CD4-positive, alpha-beta T cell treated with Interleukin-17A for 4 hours (primary cell): ENCODE measurements around the gene ADRA2A.

ENCODE experiments used
- DNase-seq: peaks from one replicate; pipeline ENCODE4 v3.0.0-alpha.2; 2020; ENCODE audit warnings: mixed read lengths

Gene ADRA2A

GRCh38 chr10:111083222-111084095 is 6.6 kb downstream of the ADRA2A start:
- DNase-seq, result no peak

- DNase-seq, result no peak
These were observed 7.8 kb downstream of the ADRA2A start for GRCh38 chr10:111084366-111085255.

- no peak for DNase-seq
These were observed 9.0 kb downstream of the ADRA2A start for GRCh38 chr10:111085690-111086353.

- DNase-seq, result no peak
These were observed 9.7 kb downstream of the ADRA2A start for GRCh38 chr10:111086574-111086973.

- DNase-seq, result no peak
These were observed 10.5 kb downstream of the ADRA2A start for GRCh38 chr10:111087331-111087756.

- no peak for DNase-seq
These were observed 11.2 kb downstream of the ADRA2A start for GRCh38 chr10:111087968-111088505.

- no peak for DNase-seq
These were observed 12.5 kb downstream of the ADRA2A start for GRCh38 chr10:111089293-111089692.

- no peak for DNase-seq
These were observed 15.0 kb downstream of the ADRA2A start for GRCh38 chr10:111091833-111092232.

- no peak for DNase-seq
These were observed 17.0 kb downstream of the ADRA2A start for GRCh38 chr10:111093741-111094380.

- peak; percentile 29 for DNase-seq
These were observed 22.0 kb downstream of the ADRA2A start for GRCh38 chr10:111098679-111099437.

GRCh38 chr10:111100198-111100597 is 23.4 kb downstream of the ADRA2A start:
- no peak for DNase-seq

DNA sequence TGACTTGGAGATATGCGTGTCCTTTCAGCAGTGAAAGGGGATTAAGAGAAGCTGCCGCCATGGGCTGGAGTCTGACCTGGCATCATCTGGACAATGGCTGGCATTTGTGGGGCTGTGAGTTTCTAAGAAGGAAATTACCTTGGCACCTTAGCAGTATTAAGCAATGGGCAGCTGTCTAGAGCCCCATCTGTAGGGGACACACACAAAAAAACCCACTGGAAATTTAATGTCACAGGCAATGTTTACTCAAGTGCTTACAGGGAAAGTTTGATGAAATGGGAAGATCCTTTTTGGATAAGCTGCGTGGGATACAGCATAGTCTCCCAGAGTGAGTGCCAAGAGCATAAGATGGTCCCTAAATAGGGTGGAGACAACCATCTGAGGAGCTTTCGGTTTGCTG is 25.0 kb downstream of the ADRA2A start:
- DNase-seq, result no peak

DNA sequence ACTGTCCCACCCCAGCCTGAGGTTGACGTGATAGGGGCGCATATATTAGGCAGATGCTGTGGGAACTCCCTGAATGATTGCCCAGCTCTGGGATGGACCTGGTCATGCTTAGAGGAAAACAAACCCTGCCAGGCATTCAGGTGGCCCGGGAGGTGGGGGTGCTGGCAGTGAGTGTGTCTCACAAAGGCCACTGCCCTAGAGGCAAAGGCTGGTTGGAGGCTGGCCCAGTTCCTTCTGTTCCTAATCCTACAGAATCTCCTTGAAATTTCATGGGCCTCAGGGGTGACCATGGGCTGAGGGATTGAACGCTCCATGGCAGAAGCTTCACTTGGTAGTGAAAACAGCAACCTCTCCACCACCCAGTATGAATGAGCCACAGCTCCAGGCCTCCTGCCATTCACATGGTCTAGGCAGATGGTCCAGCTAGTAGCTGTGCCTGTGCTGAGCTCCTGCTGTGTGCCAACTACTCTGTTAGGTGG is 25.6 kb downstream of the ADRA2A start:
- no peak for DNase-seq

DNA sequence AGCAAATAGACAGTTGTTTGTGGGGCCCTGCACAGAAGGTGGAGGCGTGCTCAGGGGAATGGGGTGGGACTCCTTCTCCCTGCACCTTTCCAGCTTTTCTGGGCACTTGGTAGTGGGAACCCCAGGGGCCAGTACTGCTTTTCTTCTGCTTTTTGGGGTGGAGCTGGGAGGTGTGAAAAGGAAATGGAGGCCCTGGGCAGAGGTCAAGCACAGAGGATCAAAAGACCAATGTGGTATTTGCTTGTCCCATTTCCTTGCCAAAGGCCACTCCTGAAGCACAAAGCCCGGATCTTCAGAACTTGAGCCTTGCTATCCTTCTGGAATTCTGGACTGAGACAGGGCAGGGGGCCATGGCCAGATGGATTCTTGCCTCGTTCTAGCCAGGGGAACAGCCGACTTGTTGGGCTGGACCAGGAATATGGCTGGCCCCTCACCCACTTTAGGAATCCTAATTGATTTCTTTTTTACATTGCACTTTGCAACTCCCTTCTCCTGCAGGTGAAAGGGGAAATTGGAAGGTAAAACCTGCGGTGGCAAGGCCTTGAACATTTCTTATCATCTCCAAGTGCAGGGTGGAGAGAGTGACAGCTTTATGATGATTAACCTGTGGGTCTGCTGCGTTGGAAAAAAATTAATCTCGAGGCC is 26.5 kb downstream of the ADRA2A start:
- DNase-seq, result no peak

DNA sequence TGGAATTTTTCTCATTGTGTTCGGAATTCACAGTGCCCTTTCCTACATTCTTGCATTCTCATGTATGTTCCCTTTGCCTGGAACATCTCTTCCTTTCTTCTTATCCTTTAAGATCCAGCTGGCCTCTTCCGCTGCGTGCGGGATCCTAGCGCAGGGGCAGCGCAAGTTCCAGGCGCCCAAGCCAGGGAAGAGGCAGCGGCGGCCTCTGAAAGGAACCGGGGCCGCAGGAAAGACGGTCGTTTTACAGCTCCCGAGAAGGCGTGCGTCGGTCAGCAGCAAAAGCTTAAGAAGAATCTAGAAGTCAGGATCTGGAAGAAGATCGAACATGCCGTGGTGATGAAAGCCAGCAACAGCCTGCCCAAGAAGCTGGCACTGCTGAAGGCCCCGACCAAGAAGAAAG is 28.0 kb downstream of the ADRA2A start:
- no peak for DNase-seq

- no peak for DNase-seq
These were observed 29.3 kb downstream of the ADRA2A start for GRCh38 chr10:111106081-111106480.

GRCh38 chr10:111107023-111107422 is 30.2 kb downstream of the ADRA2A start:
- no peak for DNase-seq

GRCh38 chr10:111107846-111108245 is 31.0 kb downstream of the ADRA2A start:
- no peak for DNase-seq

- DNase-seq, result no peak
These were observed 31.6 kb downstream of the ADRA2A start for GRCh38 chr10:111108441-111108840.

GRCh38 chr10:111109501-111110242 is 32.8 kb downstream of the ADRA2A start:
- no peak for DNase-seq
